ENCODE results near the gene MRPL53. TPM values are rescaled to one million over a fixed set of nuclear protein-coding genes. Genes with fewer than 3 reads are reported as not detected.

The MRPL53 gene
- total and polyA plus RNA-seq, 2 of the 8 experiments (the other 6 are each of a cell fraction or from before 2014, with no cell fraction given), result 36.6 to 46.3 TPM

GRCh38 chr2:74448771-74449170 lies 23.7 kb downstream of the MRPL53 start (continued):
- TF ChIP-seq KDM4A (IDR thresholded peaks at IDR 0.05; ENCODE audit: low read depth, low read length, severe bottlenecking), result no peak
- TF ChIP-seq CREB1 (IDR thresholded peaks at IDR 0.05), result no peak
- TF ChIP-seq HDAC6 (IDR thresholded peaks at IDR 0.05; ENCODE audit: low read depth, low read length), result no peak
- TF ChIP-seq SAP30 (IDR thresholded peaks at IDR 0.05; ENCODE audit: insufficient read depth, insufficient replicate concordance, low read length), result no peak
